Epithelial cell of esophagus (primary cell): ENCODE data around the gene SMTNL2.

Experiments
- DNase-seq: peaks from one replicate; pipeline ENCODE4 v3.0.0; 2010; ENCODE audit warnings: low read depth
- H3K4me3 ChIP-seq: 2 replicates; pipeline ENCODE4 v1.5.1; 2011; ENCODE audit warnings: mild to moderate bottlenecking, low read length, control low read depth
- TF ChIP-seq, protein P1 (sequence below): IDR thresholded peaks from 2 replicates; pipeline ENCODE4 v1.5.1; 2011; ENCODE audit warnings: low read depth, mild to moderate bottlenecking, low read length, control low read depth, inconsistent platforms; ENCODE audit not compliant: insufficient read depth; ENCODE audit errors: missing control alignments

SMTNL2 gene

DNA sequence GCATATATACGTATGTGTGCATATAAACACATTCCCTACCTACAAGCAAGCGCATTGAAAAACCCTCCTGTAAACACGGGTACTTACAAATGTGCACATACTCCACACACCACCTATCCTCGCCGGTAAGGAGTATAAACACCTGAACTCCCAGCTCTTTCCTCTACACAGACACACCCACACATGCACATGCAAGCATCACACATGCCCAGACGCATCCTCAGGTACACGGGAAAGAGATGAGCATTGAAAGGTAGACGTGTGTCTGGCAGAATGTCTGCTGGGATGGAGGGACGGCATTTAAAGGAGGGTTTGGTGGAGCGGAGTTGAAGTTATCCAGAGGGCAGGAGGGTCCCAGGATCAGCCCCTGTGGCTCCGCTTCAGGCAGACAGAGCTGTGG lies 4.7 kb upstream of the SMTNL2 start:
- peak; percentile 75 for DNase-seq

DNA sequence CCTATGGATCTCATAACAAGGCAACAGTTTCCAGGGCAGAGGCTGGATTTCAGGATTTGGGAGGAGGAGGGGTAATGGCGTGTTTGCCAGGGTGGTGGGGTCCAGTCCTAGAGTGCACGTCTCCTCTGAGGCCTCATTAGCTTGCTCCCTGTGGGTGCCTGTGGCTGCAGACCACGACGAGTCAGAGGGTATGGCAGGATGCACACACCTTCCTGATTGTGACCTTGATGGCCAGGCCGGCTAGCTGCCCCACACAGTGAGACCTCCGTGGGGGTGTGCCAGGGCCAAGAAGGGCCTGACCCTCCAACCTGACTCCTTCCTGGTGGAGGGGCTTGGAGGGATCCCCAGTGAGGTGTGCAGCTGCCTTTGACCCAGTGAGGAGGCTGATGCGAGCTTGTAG lies 4.0 kb upstream of the SMTNL2 start:
- H3K4me3 ChIP-seq = no peak overlapping the region
- TF ChIP-seq, protein P1, sequence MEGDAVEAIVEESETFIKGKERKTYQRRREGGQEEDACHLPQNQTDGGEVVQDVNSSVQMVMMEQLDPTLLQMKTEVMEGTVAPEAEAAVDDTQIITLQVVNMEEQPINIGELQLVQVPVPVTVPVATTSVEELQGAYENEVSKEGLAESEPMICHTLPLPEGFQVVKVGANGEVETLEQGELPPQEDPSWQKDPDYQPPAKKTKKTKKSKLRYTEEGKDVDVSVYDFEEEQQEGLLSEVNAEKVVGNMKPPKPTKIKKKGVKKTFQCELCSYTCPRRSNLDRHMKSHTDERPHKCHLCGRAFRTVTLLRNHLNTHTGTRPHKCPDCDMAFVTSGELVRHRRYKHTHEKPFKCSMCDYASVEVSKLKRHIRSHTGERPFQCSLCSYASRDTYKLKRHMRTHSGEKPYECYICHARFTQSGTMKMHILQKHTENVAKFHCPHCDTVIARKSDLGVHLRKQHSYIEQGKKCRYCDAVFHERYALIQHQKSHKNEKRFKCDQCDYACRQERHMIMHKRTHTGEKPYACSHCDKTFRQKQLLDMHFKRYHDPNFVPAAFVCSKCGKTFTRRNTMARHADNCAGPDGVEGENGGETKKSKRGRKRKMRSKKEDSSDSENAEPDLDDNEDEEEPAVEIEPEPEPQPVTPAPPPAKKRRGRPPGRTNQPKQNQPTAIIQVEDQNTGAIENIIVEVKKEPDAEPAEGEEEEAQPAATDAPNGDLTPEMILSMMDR = no peak
- no peak for DNase-seq

More for the DNA sequence above, 4.7 kb upstream of the SMTNL2 start:
- TF ChIP-seq, protein P1 = no peak
- no peak overlapping the region for H3K4me3 ChIP-seq

DNA sequence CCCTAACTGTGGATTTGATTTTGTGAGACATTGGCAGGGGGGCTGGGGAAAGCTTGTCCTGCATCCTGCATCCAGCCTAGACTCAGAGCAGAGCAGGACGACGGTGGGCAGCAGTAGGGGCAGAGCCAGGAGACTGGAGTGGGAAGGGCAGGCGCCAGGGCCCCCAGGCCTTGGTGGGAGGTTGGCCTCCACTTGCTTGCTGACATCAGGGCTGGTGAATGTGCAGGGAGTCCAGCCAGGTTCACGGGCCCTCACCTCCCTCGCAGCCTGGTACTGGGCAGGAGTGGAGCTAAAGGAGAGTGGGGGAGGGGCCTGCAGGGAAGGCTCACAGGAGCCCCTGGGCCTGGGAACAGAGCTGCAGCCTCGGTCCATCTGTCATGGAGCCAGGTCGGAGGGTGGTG lies 2.2 kb upstream of the SMTNL2 start:
- DNase-seq = no peak
- TF ChIP-seq, protein P1 = no peak
- H3K4me3 ChIP-seq = no peak overlapping the region

DNA sequence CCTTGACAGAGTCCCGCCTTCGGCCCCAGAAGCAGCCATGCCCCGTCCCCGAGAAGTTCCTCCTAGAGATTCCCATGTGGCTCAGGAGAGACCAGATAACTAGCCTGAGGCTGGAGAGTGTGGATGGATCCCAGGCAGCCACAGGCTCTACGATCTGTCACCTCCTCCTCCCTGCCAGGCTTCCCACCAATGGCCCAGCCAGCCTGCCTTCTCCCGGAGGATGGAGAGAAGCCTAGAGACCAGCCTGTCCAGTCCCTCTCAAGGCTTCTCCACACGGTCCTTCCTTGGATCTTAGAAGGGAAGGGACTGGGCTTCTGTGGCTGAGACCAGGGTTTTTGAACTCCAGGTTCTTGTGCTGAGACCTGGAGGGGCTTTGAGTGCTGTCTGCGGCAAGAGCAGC lies 1.6 kb upstream of the SMTNL2 start:
- no peak for DNase-seq
- H3K4me3 ChIP-seq = no peak overlapping the region
- TF ChIP-seq, protein P1 = no peak

DNA sequence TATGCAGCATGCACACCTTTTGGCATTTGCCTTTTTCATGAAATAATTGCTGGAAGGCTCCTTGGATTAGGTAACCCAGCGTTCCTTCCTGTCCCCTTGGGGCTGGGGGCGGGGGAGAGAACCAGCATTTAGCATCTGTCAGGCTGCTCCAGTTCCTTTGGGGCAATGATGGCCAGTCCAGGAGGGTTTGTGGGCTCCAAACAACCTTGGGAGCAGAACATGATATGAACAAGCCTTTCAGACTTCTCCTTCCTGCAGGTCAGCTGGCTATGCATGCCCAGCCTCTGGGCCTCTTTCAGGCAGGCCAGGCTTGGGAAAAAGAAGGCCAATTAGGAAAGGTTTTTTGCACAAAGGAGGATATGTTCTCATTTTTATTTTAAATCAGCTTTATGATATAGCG lies 1.1 kb upstream of the SMTNL2 start:
- no peak for DNase-seq
- no peak overlapping the region for H3K4me3 ChIP-seq
- TF ChIP-seq, protein P1 = no peak

DNA sequence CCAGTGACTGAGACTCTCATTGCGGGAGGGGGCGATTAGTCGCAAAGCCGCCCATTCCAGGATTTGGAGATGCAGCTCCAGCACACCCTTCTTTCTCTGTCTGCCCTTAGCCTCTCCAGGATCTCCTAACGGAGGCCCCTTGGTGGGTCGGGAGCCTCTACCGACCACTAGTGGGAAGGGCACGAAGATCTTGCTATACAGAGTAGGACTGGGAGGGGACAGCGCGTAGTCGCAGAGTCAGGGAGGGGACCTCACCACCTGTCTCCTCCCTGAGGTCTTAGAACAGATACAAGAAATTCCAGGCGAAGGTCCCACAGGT lies 588 bp upstream of the SMTNL2 start:
- DNase-seq = no peak
- no peak overlapping the region for H3K4me3 ChIP-seq
- TF ChIP-seq, protein P1 = no peak

DNA sequence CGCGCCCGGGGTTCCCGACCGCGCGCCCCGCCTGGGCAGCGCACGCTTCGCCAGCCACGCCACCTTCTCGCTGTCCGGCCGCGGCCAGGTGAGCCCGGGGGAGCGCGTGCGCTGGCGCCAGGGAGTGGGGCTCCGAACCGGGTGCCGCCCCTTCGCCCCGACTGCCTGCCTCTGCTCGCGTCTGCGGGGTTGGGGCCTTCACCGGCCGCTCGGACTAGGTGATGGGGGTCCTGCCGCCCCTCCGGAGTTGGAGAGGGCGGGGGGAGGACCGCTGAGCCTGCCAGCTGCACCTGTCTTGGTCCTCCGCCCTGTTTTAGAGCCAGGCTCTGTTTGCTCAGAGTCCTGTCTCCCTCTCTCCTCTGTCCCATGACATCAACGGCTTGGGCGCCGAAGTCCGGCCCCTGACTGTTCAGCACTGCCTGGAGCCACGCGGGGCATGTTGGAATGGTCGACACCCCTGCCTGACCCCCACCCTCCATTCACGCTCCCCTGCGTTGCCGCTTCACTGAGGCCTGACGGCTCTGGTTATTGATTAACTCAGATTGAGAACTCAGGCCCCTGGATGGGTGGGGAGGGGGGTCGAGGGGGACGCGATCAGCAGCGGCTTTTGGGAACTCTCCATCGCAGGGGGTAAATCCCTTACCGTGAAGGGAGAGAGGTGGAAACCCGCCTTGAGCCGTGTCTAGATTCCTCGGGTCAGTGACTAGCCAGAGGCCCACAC lies 748 bp downstream of the SMTNL2 start:
- TF ChIP-seq, protein P1 = no peak
- DNase-seq = no peak
- H3K4me3 ChIP-seq = no peak overlapping the region
